Loucy (cell line): ENCODE data around the gene TRAPPC6A.

Experiments used
- EZH2phosphoT487 ChIP-seq: fragments of 200-600 bp; IDR thresholded peaks from 2 replicates; pipeline ENCODE4 v1.6.1; 2018; ENCODE audit warnings: antibody characterized with exemption, mild to moderate bottlenecking, moderate library complexity, borderline replicate concordance
- TF ChIP-seq, protein P1 (sequence below): fragments of 200-600 bp; sonication (generic); conservative IDR thresholded peaks from 2 replicates; pipeline ENCODE4 v1.5.1; 2014; ENCODE audit warnings: mild to moderate bottlenecking, antibody characterized with exemption, low read length

- TF ChIP-seq, protein P1, sequence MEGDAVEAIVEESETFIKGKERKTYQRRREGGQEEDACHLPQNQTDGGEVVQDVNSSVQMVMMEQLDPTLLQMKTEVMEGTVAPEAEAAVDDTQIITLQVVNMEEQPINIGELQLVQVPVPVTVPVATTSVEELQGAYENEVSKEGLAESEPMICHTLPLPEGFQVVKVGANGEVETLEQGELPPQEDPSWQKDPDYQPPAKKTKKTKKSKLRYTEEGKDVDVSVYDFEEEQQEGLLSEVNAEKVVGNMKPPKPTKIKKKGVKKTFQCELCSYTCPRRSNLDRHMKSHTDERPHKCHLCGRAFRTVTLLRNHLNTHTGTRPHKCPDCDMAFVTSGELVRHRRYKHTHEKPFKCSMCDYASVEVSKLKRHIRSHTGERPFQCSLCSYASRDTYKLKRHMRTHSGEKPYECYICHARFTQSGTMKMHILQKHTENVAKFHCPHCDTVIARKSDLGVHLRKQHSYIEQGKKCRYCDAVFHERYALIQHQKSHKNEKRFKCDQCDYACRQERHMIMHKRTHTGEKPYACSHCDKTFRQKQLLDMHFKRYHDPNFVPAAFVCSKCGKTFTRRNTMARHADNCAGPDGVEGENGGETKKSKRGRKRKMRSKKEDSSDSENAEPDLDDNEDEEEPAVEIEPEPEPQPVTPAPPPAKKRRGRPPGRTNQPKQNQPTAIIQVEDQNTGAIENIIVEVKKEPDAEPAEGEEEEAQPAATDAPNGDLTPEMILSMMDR, result no peak
- TF ChIP-seq EZH2phosphoT487, result no peak
Observed at GRCh38 chr19:45213031-45213430, 35.0 kb upstream of the TRAPPC6A start.
